CD4-positive, alpha-beta memory T cell (primary cell): ENCODE data around the gene SHF. TPM values are rescaled to one million over a fixed set of nuclear protein-coding genes. Genes with fewer than 3 reads are reported as not detected.

Experiments
- CTCF ChIA-PET: fragments of 350-600 bp; sonication (Branson Sonifier 250); formaldehyde crosslinking; loops from one replicate; lab custom pipeline; 2021; ENCODE audit warnings: inconsistent platforms; ENCODE audit not compliant: partially characterized antibody; lab: Charles Lee
- POLR2A ChIA-PET: fragments of 350-600 bp; sonication (Branson Sonifier 250); formaldehyde crosslinking; loops from one replicate; lab custom pipeline; 2021; ENCODE audit not compliant: partially characterized antibody; lab: Charles Lee
- DNase-seq, 5 donors: peaks; one replicate each; pipeline versions ENCODE4 v3.0.0 to v3.0.0-alpha.2; 2020 to 2022; ENCODE audit warnings: mixed read lengths in 1 of 5
- H3K27ac ChIP-seq: one replicate; pipeline ENCODE4 v1.7.0; 2013; ENCODE audit warnings: low read depth, low read length
- H3K27me3 ChIP-seq: 2 replicates; pipeline ENCODE4 v1.7.0; 2013; ENCODE audit warnings: mild to moderate bottlenecking, low read length, moderate library complexity; ENCODE audit not compliant: insufficient read depth
- H3K36me3 ChIP-seq: 2 replicates; pipeline ENCODE4 v1.7.0; 2013; ENCODE audit warnings: mild to moderate bottlenecking, low read length, moderate library complexity; ENCODE audit not compliant: insufficient read depth
- H3K4me1 ChIP-seq: 2 replicates; pipeline ENCODE4 v1.7.0; 2013; ENCODE audit warnings: mild to moderate bottlenecking, low read length, moderate library complexity; ENCODE audit not compliant: insufficient read depth
- H3K4me3 ChIP-seq, 2 donors: one replicate each; pipeline ENCODE4 v1.7.0; 2013; ENCODE audit warnings: low read length in 2 of 2, mild to moderate bottlenecking in 1 of 2
- H3K9me3 ChIP-seq, 2 donors: one replicate each; pipeline ENCODE4 v1.7.0; 2013; ENCODE audit warnings: low read length in 2 of 2, control low read depth in 1 of 2; ENCODE audit not compliant: control insufficient read depth in 1 of 2
- H3K27ac Mint-ChIP-seq, 7 donors: one replicate each; pipeline ENCODE4 v1.8.0; 2020 to 2021; ENCODE audit warnings: mixed read lengths in 7 of 7, mild to moderate bottlenecking in 6 of 7, inconsistent platforms in 3 of 7, moderate library complexity in 3 of 7
- H3K27me3 Mint-ChIP-seq, 2 donors: one replicate each; pipeline ENCODE4 v1.8.0; 2020 to 2021; ENCODE audit warnings: mixed read lengths in 2 of 2
- H3K36me3 Mint-ChIP-seq, 2 donors: one replicate each; pipeline ENCODE4 v1.8.0; 2020 to 2021; ENCODE audit warnings: mixed read lengths in 2 of 2, inconsistent platforms in 1 of 2, mild to moderate bottlenecking in 1 of 2
- H3K4me1 Mint-ChIP-seq, 4 donors: one replicate each; pipeline ENCODE4 v1.8.0; 2020 to 2021; ENCODE audit warnings: mixed read lengths in 4 of 4, mild to moderate bottlenecking in 1 of 4
- H3K4me3 Mint-ChIP-seq, 8 donors: one replicate each; pipeline ENCODE4 v1.8.0; 2020 to 2021; ENCODE audit warnings: mixed read lengths in 8 of 8, mild to moderate bottlenecking in 7 of 8, moderate library complexity in 6 of 8, inconsistent platforms in 3 of 8
- H3K9me3 Mint-ChIP-seq, 8 donors: one replicate each; pipeline ENCODE4 v1.8.0; 2020 to 2021; ENCODE audit warnings: mixed read lengths in 8 of 8, mild to moderate bottlenecking in 5 of 8, inconsistent platforms in 3 of 8, moderate library complexity in 1 of 8
- intact Hi-C: fragments of 100-400 bp; cut with micrococcal nuclease; formaldehyde crosslinking; loops from one replicate; pipeline ENCODE4 v1.15.1; 2023
- polyA plus RNA-seq, 2 donors: library from polyadenylated mRNA; unstranded; fragments of 300-500 nt; fragmentation: Illumina TruSeq; gene quantifications; one replicate each; pipeline ENCODE4 v1.2.3, GENCODE V29; 2021
- total RNA-seq, 2 experiments: library from RNA; stranded (reverse); gene quantifications; one replicate each; pipeline ENCODE4 v1.2.3, GENCODE V29; 2021

SHF gene
- total and polyA plus RNA-seq, 4 experiments from 2014 or later: 0.66 to 6.7 (median 3.5) TPM

GRCh38 chr15:45198337-45199135, 10.8 kb upstream of the SHF start:
- intact Hi-C loops: loop anchor here (1.0 to 2.0 kb wide), 4 partner anchors 10 to 662 kb away; partner anchors contain the start of genes EIF3J and SLC30A4
- Mint-ChIP-seq H3K9me3 (peaks cover 0 to 6% (median 0%) of the 10 kb centered on the region in 8 donors), H3K36me3 (peaks cover 0 to 14% of the 10 kb centered on the region in 2 donors), H3K27ac (no peak overlapping the region), H3K27me3 (peaks cover 0 to 9% of the 10 kb centered on the region in 2 donors), H3K4me1 (peaks cover 0 to 19% (median 10%) of the 10 kb centered on the region in 4 donors), H3K4me3 (no peak overlapping the region)
- Histone ChIP-seq H3K27ac (peak overlapping the region; percentile 86), H3K9me3 (no peaks in the 10 kb centered on the region), H3K4me1 (peaks cover 18% of the 10 kb centered on the region), H3K27me3 (no peaks in the 10 kb centered on the region), H3K36me3 (no peaks in the 10 kb centered on the region), H3K4me3 (peak overlapping the region; percentile 72 to 97)
- ChIA-PET CTCF (interaction anchor here (0.7 to 2.6 kb wide), 17 partner anchors 9 to 439 kb away, joined by 3 to 19 read pairs (median 5); partner anchors contain the start of genes BLOC1S6 and SHF), POLR2A (interaction anchor here (0.8 to 7.0 kb wide), 15 partner anchors 10 to 1688 kb away, joined by 3 to 201 read pairs (median 5); partner anchors contain the start of genes BLOC1S6, SHF, SPG11 and SQOR)
- peak; percentile 97 to 98 (median 98) for DNase-seq

GRCh38 chr15:45197512-45197911, 9.7 kb upstream of the SHF start:
- Mint-ChIP-seq H3K9me3 (peaks cover 0 to 6% (median 0%) of the 10 kb centered on the region in 8 donors), H3K4me1 (peaks cover 0 to 19% (median 10%) of the 10 kb centered on the region in 4 donors), H3K27me3 (peaks cover 0 to 9% of the 10 kb centered on the region in 2 donors), H3K27ac (peak overlapping the region in 5 of 7 donors; percentile 24 to 63 (median 33)), H3K36me3 (peaks cover 0 to 14% of the 10 kb centered on the region in 2 donors), H3K4me3 (peak overlapping the region in 4 of 8 donors; percentile 34 to 69 (median 56))
- DNase-seq: no peak
- Histone ChIP-seq H3K36me3 (no peaks in the 10 kb centered on the region), H3K4me1 (peaks cover 18% of the 10 kb centered on the region), H3K27ac (no peak overlapping the region), H3K27me3 (no peaks in the 10 kb centered on the region), H3K4me3 (no peak overlapping the region), H3K9me3 (no peaks in the 10 kb centered on the region)
- POLR2A ChIA-PET: interaction anchor here (0.8 to 7.0 kb wide), 8 partner anchors 14 to 1687 kb away, joined by 3 to 201 read pairs (median 24); partner anchors contain the start of gene SHF
- CTCF ChIA-PET: interaction anchor here (0.7 to 2.0 kb wide), 12 partner anchors 8 to 390 kb away, joined by 3 to 17 read pairs (median 6); partner anchors contain the start of genes BLOC1S6 and SHF
- intact Hi-C loops: no loop called here

- H3K27ac Mint-ChIP-seq: no peak overlapping the region
- H3K36me3 Mint-ChIP-seq: peaks cover 0 to 2% of the 10 kb centered on the region in 2 donors
Observed at GRCh38 chr15:45187578-45187893, 230 bp downstream of the SHF start.

DNA sequence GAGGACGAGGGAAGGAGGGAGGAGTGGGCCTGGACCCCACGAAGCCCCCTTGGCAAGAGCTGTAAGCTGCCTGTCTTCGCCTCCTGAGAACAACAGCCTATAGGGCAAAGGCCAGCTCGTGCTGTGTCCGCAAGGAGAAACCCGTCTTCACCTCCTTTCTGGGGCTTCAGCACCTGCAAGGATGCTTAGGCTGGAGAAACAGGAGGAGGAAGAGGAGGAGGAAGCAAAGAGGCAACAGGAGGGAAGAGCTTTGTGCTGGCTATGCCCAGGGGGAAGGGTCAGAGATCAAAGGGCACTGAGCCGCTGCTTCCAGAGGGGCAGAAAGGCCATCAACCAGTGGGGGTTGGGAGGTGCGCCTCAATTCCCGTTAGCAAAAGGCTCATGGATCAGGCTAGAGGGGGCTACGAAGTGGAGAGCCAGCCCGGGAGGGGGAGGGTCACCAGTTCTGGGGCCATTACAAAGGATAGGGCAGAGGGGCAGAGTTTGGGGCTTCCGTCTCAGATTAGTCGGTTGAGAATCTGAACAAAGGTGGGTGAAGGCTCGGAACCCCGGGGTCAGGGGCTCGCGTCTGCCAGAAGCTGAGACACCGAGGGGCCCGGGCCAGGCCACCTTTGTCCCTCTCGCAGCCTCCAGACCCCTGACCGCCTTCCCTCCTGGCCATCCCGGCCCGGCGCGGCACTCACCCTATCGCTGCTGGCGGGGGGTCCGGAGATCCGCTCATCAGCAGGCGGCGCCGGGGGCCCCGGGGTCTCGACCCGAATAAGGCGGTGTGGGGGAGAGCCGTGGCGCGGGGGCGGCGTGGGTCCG, 792 bp downstream of the SHF start:
- H3K27me3 Mint-ChIP-seq: no peaks in the 10 kb centered on the region
- Histone ChIP-seq H3K27ac (no peak overlapping the region), H3K4me3 (no peak overlapping the region), H3K4me1 (peaks cover 7% of the 10 kb centered on the region), H3K36me3 (no peaks in the 10 kb centered on the region), H3K27me3 (no peaks in the 10 kb centered on the region), H3K9me3 (no peaks in the 10 kb centered on the region)
- H3K4me3 Mint-ChIP-seq: peak overlapping the region; percentile 70 to 89 (median 85)
- peaks cover 9 to 23% (median 13%) of the 10 kb centered on the region in 4 donors for H3K4me1 Mint-ChIP-seq
- POLR2A ChIA-PET: interaction anchor here (1.1 to 15.6 kb wide), 3 partner anchors 13 to 20 kb away, joined by 4 to 201 read pairs (median 7); no protein-coding TSS in a partner anchor
- CTCF ChIA-PET: interaction anchor here (0.7 to 5.6 kb wide), 7 partner anchors 10 to 90 kb away, joined by 3 to 30 read pairs (median 4); no protein-coding TSS in a partner anchor
- H3K27ac Mint-ChIP-seq: peak overlapping the region in 6 of 7 donors; percentile 67 to 92 (median 78)
- intact Hi-C loops: loop anchor here (5.0 kb wide), 1 partner anchor 70 kb away; no protein-coding TSS in a partner anchor
- peaks cover 0 to 2% of the 10 kb centered on the region in 2 donors for H3K36me3 Mint-ChIP-seq
- H3K9me3 Mint-ChIP-seq: no peaks in the 10 kb centered on the region
- DNase-seq: no peak

More at GRCh38 chr15:45187578-45187893, 230 bp downstream of the SHF start:
- Mint-ChIP-seq H3K4me1 (peaks cover 9 to 23% (median 13%) of the 10 kb centered on the region in 4 donors), H3K27me3 (no peaks in the 10 kb centered on the region), H3K4me3 (no peak overlapping the region), H3K9me3 (no peaks in the 10 kb centered on the region)
- POLR2A ChIA-PET: interaction anchor here (0.6 to 15.6 kb wide), 4 partner anchors 12 to 969 kb away, joined by 3 to 201 read pairs (median 5); partner anchors contain the start of gene BLOC1S6
- no peaks in the 10 kb centered on the region for H3K27me3 ChIP-seq
- H3K4me3 ChIP-seq: no peak overlapping the region
- no peak overlapping the region for H3K27ac ChIP-seq
- H3K36me3 ChIP-seq: no peaks in the 10 kb centered on the region
- intact Hi-C loops: loop anchor here (5.0 kb wide), 1 partner anchor 70 kb away; no protein-coding TSS in a partner anchor
- H3K9me3 ChIP-seq: no peaks in the 10 kb centered on the region
- peaks cover 7% of the 10 kb centered on the region for H3K4me1 ChIP-seq
- no peak for DNase-seq
- CTCF ChIA-PET: interaction anchor here (1.1 to 5.6 kb wide), 6 partner anchors 8 to 89 kb away, joined by 3 to 30 read pairs (median 11); no protein-coding TSS in a partner anchor

GRCh38 chr15:45185903-45186770, 1.6 kb downstream of the SHF start:
- Mint-ChIP-seq H3K4me3 (peak overlapping the region; percentile 70 to 89 (median 85)), H3K36me3 (peaks cover 0 to 2% of the 10 kb centered on the region in 2 donors), H3K9me3 (no peaks in the 10 kb centered on the region), H3K4me1 (peaks cover 9 to 23% (median 13%) of the 10 kb centered on the region in 4 donors), H3K27me3 (no peaks in the 10 kb centered on the region), H3K27ac (peak overlapping the region; percentile 25 to 83 (median 76))
- ChIA-PET POLR2A (interaction anchor here (1.1 to 15.6 kb wide), 2 partner anchors 14 to 19 kb away, joined by 4 to 201 read pairs; no protein-coding TSS in a partner anchor), CTCF (interaction anchor here (1.4 to 5.6 kb wide), 4 partner anchors 9 to 18 kb away, joined by 4 to 30 read pairs (median 18); no protein-coding TSS in a partner anchor)
- H3K36me3 ChIP-seq: no peaks in the 10 kb centered on the region
- peak in 1 of 5 donors; percentile 22 for DNase-seq
- no peaks in the 10 kb centered on the region for H3K27me3 ChIP-seq
- H3K9me3 ChIP-seq: no peaks in the 10 kb centered on the region
- intact Hi-C loops: loop anchor here (5.0 kb wide), 1 partner anchor 69 kb away; no protein-coding TSS in a partner anchor
- H3K4me1 ChIP-seq: peaks cover 7% of the 10 kb centered on the region
- H3K27ac ChIP-seq: no peak overlapping the region
- H3K4me3 ChIP-seq: no peak overlapping the region
